GM12873 (cell line): ENCODE results near the gene ANO6.

ENCODE experiments used
- CTCF ChIP-seq: IDR thresholded peaks from 2 replicates; pipeline ENCODE4 v1.5.1; 2012; ENCODE audit warnings: low read depth, mild to moderate bottlenecking, moderate library complexity, low read length, control low read depth; ENCODE audit not compliant: insufficient read depth; ENCODE audit errors: missing control alignments

Gene ANO6

GRCh38 chr12:45336762-45337596, 121.1 kb downstream of the ANO6 start:
- no peak for TF ChIP-seq CTCF

GRCh38 chr12:45337835-45338234, 121.9 kb downstream of the ANO6 start:
- TF ChIP-seq CTCF = no peak

- no peak for TF ChIP-seq CTCF
Observed at GRCh38 chr12:45338272-45338671, 122.4 kb downstream of the ANO6 start.

GRCh38 chr12:45339035-45339434, 123.1 kb downstream of the ANO6 start:
- TF ChIP-seq CTCF = no peak

GRCh38 chr12:45342171-45342570, 126.3 kb downstream of the ANO6 start:
- TF ChIP-seq CTCF = no peak

GRCh38 chr12:45342848-45343247, 127.0 kb downstream of the ANO6 start:
- no peak for TF ChIP-seq CTCF

- no peak for TF ChIP-seq CTCF
Observed at GRCh38 chr12:45343269-45344051, 127.6 kb downstream of the ANO6 start.
